ENCODE results near the gene SORCS2. TPM values are rescaled to one million over a fixed set of nuclear protein-coding genes. Genes with fewer than 3 reads are reported as not detected.

The SORCS2 gene
- total RNA-seq, 2 donors from 2014 or later, result 0.68 to 0.92 TPM

DNA sequence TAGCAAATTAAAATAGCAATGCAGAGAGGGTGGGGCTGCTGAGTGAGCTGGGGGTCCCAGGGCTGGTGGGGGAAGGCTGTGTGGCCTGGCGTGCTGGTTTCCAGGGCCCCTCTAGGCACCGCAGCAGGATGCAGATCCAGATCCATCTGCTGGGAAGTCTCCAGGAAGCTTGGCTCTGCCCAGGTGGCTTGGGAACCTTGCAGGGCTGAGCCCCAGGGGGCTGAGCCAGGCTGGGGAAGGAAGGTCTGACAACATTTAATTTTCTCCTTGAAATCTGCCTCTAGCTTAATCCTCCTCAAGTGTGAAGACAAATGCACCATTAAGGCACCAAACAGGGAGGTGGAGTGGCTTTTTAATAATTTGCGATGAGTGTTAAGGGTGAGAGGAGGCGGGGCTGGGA, 31.7 kb downstream of the SORCS2 start:
- TF ChIP-seq, protein P1, sequence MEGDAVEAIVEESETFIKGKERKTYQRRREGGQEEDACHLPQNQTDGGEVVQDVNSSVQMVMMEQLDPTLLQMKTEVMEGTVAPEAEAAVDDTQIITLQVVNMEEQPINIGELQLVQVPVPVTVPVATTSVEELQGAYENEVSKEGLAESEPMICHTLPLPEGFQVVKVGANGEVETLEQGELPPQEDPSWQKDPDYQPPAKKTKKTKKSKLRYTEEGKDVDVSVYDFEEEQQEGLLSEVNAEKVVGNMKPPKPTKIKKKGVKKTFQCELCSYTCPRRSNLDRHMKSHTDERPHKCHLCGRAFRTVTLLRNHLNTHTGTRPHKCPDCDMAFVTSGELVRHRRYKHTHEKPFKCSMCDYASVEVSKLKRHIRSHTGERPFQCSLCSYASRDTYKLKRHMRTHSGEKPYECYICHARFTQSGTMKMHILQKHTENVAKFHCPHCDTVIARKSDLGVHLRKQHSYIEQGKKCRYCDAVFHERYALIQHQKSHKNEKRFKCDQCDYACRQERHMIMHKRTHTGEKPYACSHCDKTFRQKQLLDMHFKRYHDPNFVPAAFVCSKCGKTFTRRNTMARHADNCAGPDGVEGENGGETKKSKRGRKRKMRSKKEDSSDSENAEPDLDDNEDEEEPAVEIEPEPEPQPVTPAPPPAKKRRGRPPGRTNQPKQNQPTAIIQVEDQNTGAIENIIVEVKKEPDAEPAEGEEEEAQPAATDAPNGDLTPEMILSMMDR (IDR thresholded peaks at IDR 0.05), result no peak
- Histone ChIP-seq H3K4me3 (no peak overlapping the region), H3K4me1 (ENCODE audit: control insufficient read depth in 1 of 2, low read depth in 2 of 2) (no peaks in the 10 kb centered on the region), H3K27me3 (replicated peaks; ENCODE audit: insufficient read depth) (no peaks in the 10 kb centered on the region), H3K9me3 (no peaks in the 10 kb centered on the region), H3K27ac (no peak overlapping the region), H3K36me3 (no peaks in the 10 kb centered on the region)
- no peak for ATAC-seq (ENCODE audit: insufficient number of reproducible peaks, low FRiP score, low read depth)
- DNase-seq (ENCODE audit: low spot score), result no peak

DNA sequence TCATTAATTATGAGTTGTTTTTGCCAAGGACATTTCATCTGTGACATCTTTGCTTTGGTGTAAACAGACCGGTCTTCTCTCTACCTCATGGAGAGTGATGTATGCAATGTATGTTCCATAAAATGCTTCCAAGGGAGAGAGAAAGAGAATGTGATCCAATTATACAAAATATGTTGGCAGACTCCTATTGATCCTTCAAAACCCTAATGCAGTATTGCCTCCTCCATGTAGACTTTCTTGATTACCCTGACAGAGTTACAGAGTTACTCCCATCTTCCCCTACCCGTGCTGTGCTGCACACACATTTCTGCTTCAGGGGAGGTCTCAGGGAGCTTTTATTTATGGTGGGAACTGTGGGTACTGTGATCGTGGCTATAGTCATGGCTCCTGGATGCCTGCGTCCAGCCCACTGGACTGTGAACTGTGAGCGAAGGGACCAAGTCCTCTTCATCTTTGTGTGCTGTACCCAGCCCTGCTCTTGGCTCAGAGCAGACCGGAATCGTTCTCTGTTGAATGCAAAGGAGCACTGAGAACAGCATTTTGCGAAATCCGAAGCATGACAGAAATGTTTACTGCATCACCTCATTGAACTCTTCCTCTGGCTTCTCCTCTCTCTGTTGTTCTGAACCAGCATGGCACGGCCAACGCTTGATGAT, 32.7 kb downstream of the SORCS2 start:
- Histone ChIP-seq H3K27ac (no peak overlapping the region), H3K36me3 (no peaks in the 10 kb centered on the region), H3K4me1 (ENCODE audit: control insufficient read depth in 1 of 2, low read depth in 2 of 2) (no peaks in the 10 kb centered on the region), H3K4me3 (no peak overlapping the region), H3K27me3 (replicated peaks; ENCODE audit: insufficient read depth) (no peaks in the 10 kb centered on the region), H3K9me3 (no peaks in the 10 kb centered on the region)
- TF ChIP-seq, protein P1 (IDR thresholded peaks at IDR 0.05), result no peak
- no peak for DNase-seq (ENCODE audit: low spot score)
- no peak for ATAC-seq (ENCODE audit: insufficient number of reproducible peaks, low FRiP score, low read depth)

DNA sequence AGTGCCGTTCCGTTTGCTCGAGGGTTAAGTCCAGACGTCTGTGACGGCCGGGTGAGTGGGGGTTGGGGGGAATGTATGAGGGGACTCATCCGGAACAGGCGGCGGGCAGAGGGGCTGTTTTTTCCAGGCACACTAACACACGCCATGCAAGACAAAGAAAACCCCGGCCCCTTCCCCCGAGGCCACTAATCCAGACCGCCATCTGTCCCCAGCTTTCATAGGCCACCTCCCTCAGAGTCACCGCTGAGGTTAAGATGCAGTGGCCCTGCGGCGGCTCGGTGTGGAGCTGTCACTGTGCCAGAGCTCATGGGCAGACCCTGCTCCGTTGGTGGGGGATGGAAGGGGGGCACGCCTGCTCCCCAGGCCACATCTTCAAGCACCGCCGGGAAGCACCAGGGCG, 34.1 kb downstream of the SORCS2 start:
- no peaks in the 10 kb centered on the region for H3K27me3 ChIP-seq (replicated peaks; ENCODE audit: insufficient read depth)
- H3K36me3 ChIP-seq, result no peaks in the 10 kb centered on the region
- H3K27ac ChIP-seq, result no peak overlapping the region
- TF ChIP-seq, protein P1 (IDR thresholded peaks at IDR 0.05), result no peak
- DNase-seq (ENCODE audit: low spot score) (no peak), ATAC-seq (ENCODE audit: insufficient number of reproducible peaks, low FRiP score, low read depth) (no peak)
- H3K9me3 ChIP-seq, result no peaks in the 10 kb centered on the region
- no peaks in the 10 kb centered on the region for H3K4me1 ChIP-seq (ENCODE audit: control insufficient read depth in 1 of 2, low read depth in 2 of 2)
- no peak overlapping the region for H3K4me3 ChIP-seq

DNA sequence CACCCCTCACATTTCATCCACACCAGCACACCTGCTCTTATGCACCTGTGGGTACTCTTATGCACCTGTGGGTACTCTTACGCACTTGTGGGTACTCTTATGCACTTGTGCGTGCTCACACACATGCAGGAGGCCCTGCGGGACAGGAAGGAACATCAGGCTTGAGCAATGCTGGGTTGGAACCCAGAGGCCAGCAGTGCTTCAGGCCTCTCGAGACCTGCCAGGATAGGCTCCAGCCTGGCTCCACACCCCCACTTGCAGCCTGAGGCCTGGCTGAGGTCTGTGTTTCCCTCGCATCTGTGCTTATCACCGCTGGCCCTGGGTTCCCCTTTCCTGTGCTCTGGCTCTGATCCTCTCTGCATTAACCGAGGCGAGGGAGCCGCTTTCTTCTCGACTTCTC, 34.7 kb downstream of the SORCS2 start:
- H3K27ac ChIP-seq, result no peak overlapping the region
- H3K4me1 ChIP-seq (ENCODE audit: control insufficient read depth in 1 of 2, low read depth in 2 of 2), result no peaks in the 10 kb centered on the region
- no peaks in the 10 kb centered on the region for H3K9me3 ChIP-seq
- no peak for DNase-seq (ENCODE audit: low spot score)
- TF ChIP-seq, protein P1 (IDR thresholded peaks at IDR 0.05), result no peak
- no peaks in the 10 kb centered on the region for H3K27me3 ChIP-seq (replicated peaks; ENCODE audit: insufficient read depth)
- H3K36me3 ChIP-seq, result no peaks in the 10 kb centered on the region
- H3K4me3 ChIP-seq, result no peak overlapping the region
- no peak for ATAC-seq (ENCODE audit: insufficient number of reproducible peaks, low FRiP score, low read depth)

DNA sequence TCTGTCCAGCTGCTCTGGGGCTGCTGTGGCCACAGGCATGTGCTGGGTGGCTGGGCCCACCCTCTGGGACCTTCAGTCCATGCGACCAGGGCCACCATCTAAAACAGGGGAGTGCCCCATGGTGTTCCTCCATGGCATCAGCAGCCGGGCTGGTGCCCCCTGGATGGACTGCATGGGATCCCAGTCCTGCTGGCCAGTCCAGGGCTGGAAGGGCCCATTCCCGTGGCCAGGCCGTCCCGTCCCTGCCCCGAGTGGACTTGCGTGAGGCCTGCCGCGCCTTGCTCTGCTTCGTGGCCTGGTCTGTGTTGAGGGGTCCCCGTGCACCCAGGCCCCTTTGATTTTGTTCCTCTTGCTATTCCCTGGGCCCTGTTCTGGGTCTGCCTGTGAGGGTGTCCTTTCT, 36.4 kb downstream of the SORCS2 start:
- Histone ChIP-seq H3K4me3 (no peak overlapping the region), H3K4me1 (ENCODE audit: control insufficient read depth in 1 of 2, low read depth in 2 of 2) (no peaks in the 10 kb centered on the region), H3K27me3 (replicated peaks; ENCODE audit: insufficient read depth) (no peaks in the 10 kb centered on the region), H3K27ac (no peak overlapping the region), H3K36me3 (no peaks in the 10 kb centered on the region), H3K9me3 (no peaks in the 10 kb centered on the region)
- ATAC-seq (ENCODE audit: insufficient number of reproducible peaks, low FRiP score, low read depth) (no peak), DNase-seq (ENCODE audit: low spot score) (no peak)
- TF ChIP-seq, protein P1 (IDR thresholded peaks at IDR 0.05), result no peak
